SK-N-MC (cell line): ENCODE measurements around the gene RNF183.

Source experiments
- EZH2 ChIP-seq: fragments of 200-600 bp; sonication (generic); IDR thresholded peaks from one replicate; pipeline ENCODE4 v1.6.1; 2017; ENCODE audit warnings: antibody characterized with exemption
- POLR2AphosphoS5 ChIP-seq: IDR thresholded peaks from 2 replicates; pipeline ENCODE4 v1.6.1; 2012; ENCODE audit warnings: mild to moderate bottlenecking, low read depth, low read length, borderline replicate concordance

- TF ChIP-seq POLR2AphosphoS5 (no peak), EZH2 (no peak)
Measured at GRCh38 chr9:113281356-113281755, 21.8 kb downstream of the RNF183 start.
